ENCODE results near the gene TGFBR2. TPM values are rescaled to one million over a fixed set of nuclear protein-coding genes. Genes with fewer than 3 reads are reported as not detected.

TGFBR2 gene
- total RNA-seq, 1 experiment from 2014 or later: 22.5 TPM

DNA sequence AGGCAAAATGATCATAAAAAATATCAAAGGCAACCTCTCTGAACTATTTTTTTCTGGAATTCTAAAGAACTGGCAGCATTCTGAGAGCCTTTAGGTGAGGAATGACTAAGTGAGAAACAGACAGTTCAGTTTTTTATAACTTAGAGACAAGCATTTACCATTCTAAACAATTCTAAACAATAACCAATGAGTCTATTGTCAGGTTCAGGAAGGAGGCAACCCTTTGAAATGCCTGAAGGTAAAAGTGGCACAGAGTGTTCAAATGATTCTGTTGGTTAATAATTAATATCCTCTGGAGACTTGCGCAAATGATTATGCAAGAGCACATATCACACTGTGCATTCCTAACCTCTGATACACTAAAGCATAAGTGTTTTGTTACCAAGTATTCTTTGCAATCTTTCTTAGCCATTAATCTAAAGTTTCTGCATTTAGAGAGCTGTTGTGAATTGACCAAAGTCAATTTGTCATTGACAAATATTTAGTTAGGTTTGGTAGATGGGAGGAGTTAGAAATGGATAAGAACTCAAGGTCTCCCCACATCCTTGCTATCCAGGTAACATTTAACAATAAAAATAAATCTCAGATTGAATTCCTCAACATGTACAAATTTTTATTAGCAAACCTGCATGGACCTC is 9.2 kb upstream of the TGFBR2 start (continued):
- TF ChIP-seq, protein P1, sequence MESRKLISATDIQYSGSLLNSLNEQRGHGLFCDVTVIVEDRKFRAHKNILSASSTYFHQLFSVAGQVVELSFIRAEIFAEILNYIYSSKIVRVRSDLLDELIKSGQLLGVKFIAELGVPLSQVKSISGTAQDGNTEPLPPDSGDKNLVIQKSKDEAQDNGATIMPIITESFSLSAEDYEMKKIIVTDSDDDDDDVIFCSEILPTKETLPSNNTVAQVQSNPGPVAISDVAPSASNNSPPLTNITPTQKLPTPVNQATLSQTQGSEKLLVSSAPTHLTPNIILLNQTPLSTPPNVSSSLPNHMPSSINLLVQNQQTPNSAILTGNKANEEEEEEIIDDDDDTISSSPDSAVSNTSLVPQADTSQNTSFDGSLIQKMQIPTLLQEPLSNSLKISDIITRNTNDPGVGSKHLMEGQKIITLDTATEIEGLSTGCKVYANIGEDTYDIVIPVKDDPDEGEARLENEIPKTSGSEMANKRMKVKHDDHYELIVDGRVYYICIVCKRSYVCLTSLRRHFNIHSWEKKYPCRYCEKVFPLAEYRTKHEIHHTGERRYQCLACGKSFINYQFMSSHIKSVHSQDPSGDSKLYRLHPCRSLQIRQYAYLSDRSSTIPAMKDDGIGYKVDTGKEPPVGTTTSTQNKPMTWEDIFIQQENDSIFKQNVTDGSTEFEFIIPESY (IDR thresholded peaks at IDR 0.05; ENCODE audit: extremely low read depth, insufficient replicate concordance, low read length): no peak
- TF ChIP-seq ZNF274 (IDR thresholded peaks at IDR 0.05; ENCODE audit: low read depth, low read length) (no peak), ELF1 (IDR thresholded peaks at IDR 0.05; ENCODE audit: borderline replicate concordance, low read depth) (peak; percentile 24; the same call in 1 of the 2 replicates)

DNA sequence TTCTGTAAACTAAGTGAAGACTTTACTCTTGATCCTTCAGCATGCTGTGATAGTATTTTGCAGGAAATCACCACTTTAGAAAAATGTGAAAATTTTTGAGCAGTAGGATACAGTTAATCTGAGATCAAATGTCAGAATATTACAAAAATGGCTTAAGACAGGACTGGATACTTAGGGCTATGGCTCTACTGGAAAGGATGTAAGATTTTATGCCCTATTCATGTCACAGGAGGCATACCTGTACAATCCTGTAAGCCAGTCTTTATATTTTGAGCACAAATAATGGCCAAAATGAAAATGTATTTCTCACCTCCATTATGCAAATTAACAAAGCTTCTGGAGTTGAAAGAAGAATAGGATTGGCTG is 8.6 kb upstream of the TGFBR2 start:
- TF ChIP-seq SIN3A (IDR thresholded peaks at IDR 0.05; ENCODE audit: low read depth) (no peak), CEBPB (IDR thresholded peaks at IDR 0.05; ENCODE audit: low read depth) (no peak)
- Histone ChIP-seq H3K4me3 (replicated peaks in 1 of 2; ENCODE audit: low read depth in 1 of 2, low read length in 2 of 2) (peak overlapping the region in 1 of 2 experiments; percentile 21; a peak in 2 of 4 replicates), H3K9ac (ENCODE audit: low read length) (peak overlapping the region; percentile 50), H3K4me2 (ENCODE audit: low read length) (peak overlapping the region; percentile 66), H4K20me1 (ENCODE audit: insufficient read depth) (no peaks in the 10 kb centered on the region), H3K9me3 (ENCODE audit: control insufficient read depth in 1 of 2, insufficient read depth in 1 of 2, low read depth in 1 of 2, low read length in 2 of 2) (no peaks in the 10 kb centered on the region), H3K9me2 (ENCODE audit: insufficient read depth) (no peaks in the 10 kb centered on the region), H2AFZ (ENCODE audit: low read depth, low read length, poor library complexity, severe bottlenecking) (peak overlapping the region; percentile 56), H3K27me3 (ENCODE audit: insufficient read depth, low read length) (no peaks in the 10 kb centered on the region), H3K36me3 (ENCODE audit: control insufficient read depth in 1 of 2, insufficient read depth in 2 of 2, low read length in 2 of 2) (no peaks in the 10 kb centered on the region), H3K4me1 (ENCODE audit: control insufficient read depth in 1 of 2, insufficient read depth in 2 of 2, low read length in 2 of 2) (peaks cover 43 to 63% of the 10 kb centered on the region in 2 experiments), H3K27ac (ENCODE audit: low read depth, low read length) (peak overlapping the region; percentile 82), H3K79me2 (ENCODE audit: insufficient read depth, low read length) (no peaks in the 10 kb centered on the region)
- ChIA-PET POLR2A (no interaction called here), CTCF (no interaction called here), RAD21 (ENCODE audit: low non-redundant PET in 1 of 2, low total read pairs in 2 of 2, uncharacterized antibody in 2 of 2, unreplicated experiment in 2 of 2) (no interaction called here)
- ATAC-seq (0 out of 2 replicates have a peak, but pooled peaks have one; percentile 8), DNase-seq (ENCODE audit: low read depth, low spot score) (no peak)
- BruUV-seq (replicated peaks): no TSS peak
- intact Hi-C loops (cut with micrococcal nuclease): no loop called here
